ELF-1 (cell line): ENCODE results near the gene KIF1B.
A peak's percentile ranks its signal among the peaks of the same experiment; 100 is the strongest.
"Not testable (repeated sequence)": the region's sequence is repeated elsewhere in the genome, so short reads cannot be mapped to it uniquely, and the experiment has no call there.

Experiments used
- DNase-seq: peaks from one replicate; pipeline ENCODE4 v3.0.0-alpha.2; 2016; ENCODE audit warnings: low read depth, low spot score

Gene KIF1B

GRCh38 chr1:10195570-10195969, 14.8 kb upstream of the KIF1B start:
- no peak for DNase-seq

- no peak for DNase-seq
Observed at GRCh38 chr1:10196976-10197375, 13.4 kb upstream of the KIF1B start.

- no peak for DNase-seq
Observed at GRCh38 chr1:10200620-10201019, 9.8 kb upstream of the KIF1B start.

- DNase-seq: no peak
Observed at GRCh38 chr1:10204003-10204642, 6.2 kb upstream of the KIF1B start.

- not testable (repeated sequence) for DNase-seq
Observed at GRCh38 chr1:10205206-10205605, 5.2 kb upstream of the KIF1B start.

- DNase-seq: no peak
Observed at GRCh38 chr1:10207810-10208209, 2.6 kb upstream of the KIF1B start.

- no peak for DNase-seq
Observed at GRCh38 chr1:10208537-10208936, 1.8 kb upstream of the KIF1B start.

GRCh38 chr1:10209590-10209904, 823 bp upstream of the KIF1B start:
- DNase-seq: no peak

- peak; percentile 75 for DNase-seq
Observed at GRCh38 chr1:10210841-10211804, 753 bp downstream of the KIF1B start.

- no peak for DNase-seq
Observed at GRCh38 chr1:10211805-10212410, 1.5 kb downstream of the KIF1B start.

- no peak for DNase-seq
Observed at GRCh38 chr1:10212476-10212875, 2.1 kb downstream of the KIF1B start.

GRCh38 chr1:10213186-10213705, 2.9 kb downstream of the KIF1B start:
- no peak for DNase-seq

GRCh38 chr1:10216090-10216749, 5.8 kb downstream of the KIF1B start:
- no peak for DNase-seq

GRCh38 chr1:10217748-10218441, 7.5 kb downstream of the KIF1B start:
- no peak for DNase-seq

GRCh38 chr1:10220200-10220599, 9.8 kb downstream of the KIF1B start:
- DNase-seq: no peak

- not testable (repeated sequence) for DNase-seq
Observed at GRCh38 chr1:10220657-10221056, 10.3 kb downstream of the KIF1B start.

GRCh38 chr1:10225573-10225972, 15.2 kb downstream of the KIF1B start:
- no peak for DNase-seq

- no peak for DNase-seq
Observed at GRCh38 chr1:10228528-10228927, 18.2 kb downstream of the KIF1B start.

GRCh38 chr1:10229903-10230302, 19.5 kb downstream of the KIF1B start:
- DNase-seq: no peak

- no peak for DNase-seq
Observed at GRCh38 chr1:10232163-10232562, 21.8 kb downstream of the KIF1B start.
